Measurements from ENCODE around the gene RBKS. TPM values are rescaled to one million over a fixed set of nuclear protein-coding genes. Genes with fewer than 3 reads are reported as not detected.
A peak's percentile ranks its signal among the peaks of the same experiment; 100 is the strongest.

Gene RBKS
- 0.75 and 1.1 TPM in 2 replicates for total RNA-seq (2021; fragmentation: NEBNext Ultra II Directional; extraction: Animal tissue kit (Norgen Biotek cat#: 25700))
- 1.3 and 1.5 TPM in 2 replicates for polyA plus RNA-seq (2011; rRNA removed)
- 1.5 TPM for polyA plus RNA-seq (2011; cell fraction: cytosol; rRNA removed)
- polyA plus RNA-seq (2011; cell fraction: nucleus; rRNA removed), result 0.56 TPM
- 1.2 to 2.3 TPM (median 1.5 TPM) in 4 replicates for polyA plus RNA-seq (2012, experiment 1 of 2)
- 0.91 TPM for polyA plus RNA-seq (2012, experiment 2 of 2)
- polyA plus RNA-seq (2013, experiment 1 of 2), result 0.71 TPM
- polyA plus RNA-seq (2013, experiment 2 of 2), result 0.81 TPM
- 1.1 and 1.3 TPM in 2 replicates for polyA minus RNA-seq (2011; rRNA and poly(A)+ RNA removed)
- polyA minus RNA-seq (2011; cell fraction: cytosol; rRNA and poly(A)+ RNA removed), result 0.95 TPM
- 1.8 TPM for polyA minus RNA-seq (2011; cell fraction: nucleus; rRNA and poly(A)+ RNA removed)
- long read RNA-seq, experiment 1, partial matches to known transcripts, result 0 of 1 reads
- long read RNA-seq, experiment 1, other reads (novel, unspliced or antisense), result 1 of 1 reads
- long read RNA-seq, experiment 2, partial matches to known transcripts, result 3 of 6 reads
- long read RNA-seq, experiment 2, other reads (novel, unspliced or antisense), result 0 of 6 reads

DNA sequence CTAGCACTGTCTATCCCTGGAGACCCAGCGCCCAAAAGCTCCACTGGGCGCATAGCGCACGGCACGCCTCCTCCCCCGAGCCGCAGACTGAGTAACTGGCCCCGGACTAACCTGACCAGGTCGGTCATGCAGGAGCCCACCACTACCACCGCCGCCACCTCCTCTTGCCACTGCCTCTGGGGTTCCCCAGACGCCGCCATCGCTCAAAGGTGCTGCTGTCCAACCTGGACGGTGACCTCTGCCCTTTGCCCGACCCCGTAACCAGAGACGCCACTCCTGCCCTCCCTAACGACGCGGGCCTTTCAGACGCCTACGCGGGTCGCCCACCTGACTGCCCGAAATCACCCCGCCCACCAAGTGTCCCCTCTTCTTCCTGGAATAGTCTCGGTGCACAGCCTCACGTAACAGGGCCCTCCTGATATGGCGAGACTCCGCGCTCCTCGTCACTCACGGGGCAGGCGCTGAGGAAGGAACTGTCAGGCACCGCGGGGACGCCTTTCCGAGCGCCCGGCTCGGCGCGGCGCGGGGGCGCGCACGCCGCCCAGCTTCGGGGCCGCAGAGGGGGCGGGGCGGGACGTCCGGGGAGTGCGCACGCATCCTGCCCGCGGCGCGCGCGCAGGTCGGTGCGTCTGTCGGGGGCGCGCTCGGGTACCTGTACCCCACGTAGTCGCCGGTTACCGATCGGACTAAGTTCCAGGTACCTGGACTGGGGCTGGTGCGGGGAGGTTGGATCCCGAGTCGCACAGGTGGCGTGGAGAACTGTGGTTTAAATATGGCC is at the start of gene RBKS, which contains the start of gene BABAM2:
Gene RBKS (minus strand): TSS at position 242 of the 778 bp plus-strand sequence. CDS start 42 bp downstream, at position 200.
Gene BABAM2 (plus strand): TSS at position 584 of the 778 bp plus-strand sequence. CDS start 3,828 bp downstream, outside the sequence.
- Histone ChIP-seq H2BK15ac (ENCODE audit: low read length) (peak within 1 kb of the TSS; percentile 99; the same call in 1 of the 2 replicates), H3K9ac (replicated peaks in 1 of 4; ENCODE audit: extremely low read depth in 1 of 4, low read depth in 3 of 4, low read length in 3 of 4) (peak within 1 kb of the TSS; percentile 89 to 99 (median 93)), H2BK12ac (ENCODE audit: low read depth, low read length) (peak within 1 kb of the TSS; percentile 96), H2BK5ac (ENCODE audit: low read depth, low read length) (peak within 1 kb of the TSS; percentile 99), H2BK20ac (ENCODE audit: low read length) (no peak within 1 kb of the TSS), H2BK120ac (replicated peaks; ENCODE audit: low read depth, low read length) (no peak within 1 kb of the TSS), H3K14ac (ENCODE audit: insufficient read length) (no peak within 1 kb of the TSS), H4K5ac (ENCODE audit: insufficient read length, low read depth, low read length) (peak within 1 kb of the TSS; percentile 99), H3K9me3 (ENCODE audit: insufficient read depth in 2 of 2, low read depth in 1 of 2, low read length in 1 of 2) (no peaks in the 10 kb centered on the region), H3K4me1 (replicated peaks in 1 of 4; ENCODE audit: control insufficient read depth in 3 of 4, insufficient read depth in 4 of 4, low read length in 3 of 4) (no peaks in the 10 kb centered on the region), H3K4ac (replicated peaks; ENCODE audit: insufficient read length, low read depth, low read length) (peak within 1 kb of the TSS; percentile 97), H3K27ac (ENCODE audit: low read depth, low read length) (peak within 1 kb of the TSS; percentile 96), H3K27me3 (replicated peaks in 1 of 4; ENCODE audit: control insufficient read depth in 3 of 4, extremely low read depth in 1 of 4, insufficient read depth in 3 of 4, low read length in 3 of 4) (no peaks in the 10 kb centered on the region), H3K79me1 (ENCODE audit: low read depth, low read length) (no peaks in the 10 kb centered on the region), H2AFZ (ENCODE audit: low read length) (peak within 1 kb of the TSS; percentile 99), H3K79me2 (ENCODE audit: control insufficient read depth in 1 of 2, insufficient read depth in 2 of 2, low read length in 2 of 2) (0 out of 4 replicates have a peak, but pooled peaks cover 0 to 3% of the 10 kb centered on the region in 2 experiments), H3K4me3 (ENCODE audit: extremely low read depth in 1 of 4, insufficient read depth in 2 of 4, low read depth in 3 of 4, low read length in 4 of 4) (peak within 1 kb of the TSS; percentile 70 to 90 (median 80)), H4K20me1 (replicated peaks in 1 of 2; ENCODE audit: control insufficient read depth in 1 of 2, insufficient read depth in 2 of 2, low read length in 2 of 2) (no peaks in the 10 kb centered on the region), H4K8ac (ENCODE audit: extremely low read depth, insufficient read depth, low read length) (peak within 1 kb of the TSS; percentile 100; the same call in 1 of the 2 replicates), H3K23me2 (ENCODE audit: low read depth, low read length) (peaks cover 6% of the 10 kb centered on the region), H4K91ac (replicated peaks; ENCODE audit: insufficient read length, low read length) (peak within 1 kb of the TSS; percentile 99), H3K23ac (ENCODE audit: insufficient read length) (no peak within 1 kb of the TSS), H2AK5ac (ENCODE audit: low read depth, low read length) (no peak within 1 kb of the TSS), H3K36me3 (ENCODE audit: control insufficient read depth in 2 of 4, insufficient read depth in 4 of 4, low read length in 3 of 4) (no peaks in the 10 kb centered on the region), H3K56ac (replicated peaks; ENCODE audit: insufficient read length, low read depth, low read length) (peak within 1 kb of the TSS; percentile 97), H3K18ac (ENCODE audit: extremely low read depth, low read length) (peak within 1 kb of the TSS; percentile 99), H3K4me2 (ENCODE audit: insufficient read depth in 1 of 2, low read depth in 2 of 2, low read length in 2 of 2) (peak within 1 kb of the TSS; percentile 66 to 94)
- CTCF ChIA-PET (ENCODE audit: partially characterized antibody), result no interaction called here
- POLR2A ChIA-PET (ENCODE audit: partially characterized antibody), result interaction anchor here (0.7 to 1.1 kb wide), 2 partner anchors 11 to 500 kb away, joined by 3 to 4 read pairs; no protein-coding TSS in a partner anchor
- 1% methylated on average over 32 of the region's 79 CpGs; no CpG with 5 or more reads in 1 of the 2 experiments for WGBS, 2 experiments (ENCODE audit: extremely low coverage in 1 of 2, insufficient coverage in 1 of 2, insufficient read length in 1 of 2, insufficient replicate concordance in 2 of 2, low coverage in 1 of 2, low lambda C conversion rate in 2 of 2, missing lambda C conversion rate in 1 of 2)
- FAIRE-seq (no peak), DNase-seq (ENCODE audit: low read depth in 1 of 2, low spot score in 2 of 2) (peak; percentile 50 to 95)
- TF ChIP-seq KDM4A (IDR thresholded peaks at IDR 0.05; ENCODE audit: low read depth, low read length, severe bottlenecking) (peak; percentile 76), USF2 (IDR thresholded peaks at IDR 0.05; ENCODE audit: low read length) (no peak), TAF1 (IDR thresholded peaks at IDR 0.05; ENCODE audit: low read depth, low read length) (peak; percentile 72), CTCF (IDR thresholded peaks at IDR 0.05; ENCODE audit: control extremely low read depth in 1 of 3, insufficient read depth in 1 of 3, low read depth in 1 of 3, low read length in 3 of 3) (peak in 1 of 3 experiments; percentile 12; a peak in 1 of 4 replicates), CREB1 (IDR thresholded peaks at IDR 0.05) (0 out of 2 replicates have a peak, but pooled peaks have one; percentile 33)

All from H1 (cell line).